ENCODE data around the gene NAGS. TPM values are rescaled to one million over a fixed set of nuclear protein-coding genes. Genes with fewer than 3 reads are reported as not detected.

The NAGS gene
- total and polyA plus RNA-seq, 10 of the 15 experiments (the other 5 are each of a cell fraction or from before 2014, with no cell fraction given) = 0.11 to 1.6 (median 0.64) TPM; not detected in 1

GRCh38 chr17:43970366-43970765, 34.1 kb upstream of the NAGS start:
- Histone ChIP-seq H4K20me1 (ENCODE audit: control insufficient read depth, insufficient read depth) (no peaks in the 10 kb centered on the region), H2AFZ (ENCODE audit: control insufficient read depth, low read depth, low read length) (no peak overlapping the region), H3K27me3 (replicated peaks in 1 of 2; ENCODE audit: control insufficient read depth in 2 of 2, insufficient read depth in 2 of 2, low read length in 1 of 2) (no peaks in the 10 kb centered on the region; a peak in 2 of 4 replicates), H3K4me2 (ENCODE audit: control insufficient read depth, insufficient read depth) (no peak overlapping the region), H3K9me3 (replicated peaks; ENCODE audit: control insufficient read depth, insufficient read depth, low read length) (no peaks in the 10 kb centered on the region), H3K9ac (ENCODE audit: control insufficient read depth, insufficient read depth, low read length) (no peak overlapping the region), H3K27ac (ENCODE audit: control insufficient read depth, insufficient read depth) (no peak overlapping the region), H3K36me3 (ENCODE audit: control insufficient read depth in 2 of 2, insufficient read depth in 2 of 2, low read length in 1 of 2) (no peaks in the 10 kb centered on the region), H3K4me1 (ENCODE audit: control insufficient read depth, insufficient read depth, low read length) (no peaks in the 10 kb centered on the region), H3K4me3 (no peak overlapping the region), H3K79me2 (ENCODE audit: control insufficient read depth, insufficient read depth, low read length) (no peaks in the 10 kb centered on the region)
- in situ Hi-C loops (cut with MboI) = no loop called here
- CTCF ChIA-PET = interaction anchor here (0.6 to 2.1 kb wide), 4 partner anchors 24 to 353 kb away, joined by 3 to 7 read pairs (median 4); no protein-coding TSS in a partner anchor
- POLR2A ChIA-PET = no interaction called here
- DNase-seq (ENCODE audit: low read depth, low spot score) (no peak), ATAC-seq (no peak), FAIRE-seq (no peak)
- SMC1A ChIA-PET (ENCODE audit: uncharacterized antibody, unreplicated experiment) = no interaction called here
- TF ChIP-seq CREM (IDR thresholded peaks at IDR 0.05; ENCODE audit: low read depth) = no peak
- no peak for TF ChIP-seq ZNF592 (IDR thresholded peaks at IDR 0.05)
- no peak for TF ChIP-seq POLR2AphosphoS5 (IDR thresholded peaks at IDR 0.05; ENCODE audit: low read length)
- no peak for TF ChIP-seq ZNF384 (IDR thresholded peaks at IDR 0.05; ENCODE audit: borderline replicate concordance, low read depth, low read length)
- no peak for TF ChIP-seq ZBTB4 (CRISPR knock-in tag; IDR thresholded peaks at IDR 0.05)
- TF ChIP-seq NR2F1 (conservative IDR thresholded peaks at IDR 0.05) = no peak
- no peak for TF ChIP-seq KDM1A (IDR thresholded peaks at IDR 0.05; ENCODE audit: borderline replicate concordance)
- no peak for TF ChIP-seq EZH2 (IDR thresholded peaks at IDR 0.05; ENCODE audit: borderline replicate concordance, control insufficient read depth, low read depth, low read length)
- TF ChIP-seq BACH1 (IDR thresholded peaks at IDR 0.05; ENCODE audit: borderline replicate concordance) = no peak
- TF ChIP-seq NR2C1 (IDR thresholded peaks at IDR 0.05) = no peak
- TF ChIP-seq JUND (IDR thresholded peaks at IDR 0.05; ENCODE audit: low read depth, low read length) = no peak
- TF ChIP-seq NR2C2 (IDR thresholded peaks at IDR 0.05; ENCODE audit: borderline replicate concordance, control insufficient read depth, insufficient read length, low read depth) = no peak
- no peak for TF ChIP-seq ETV6 (conservative IDR thresholded peaks at IDR 0.05 in 1 of 2, IDR thresholded peaks at IDR 0.05 in 1 of 2; ENCODE audit: borderline replicate concordance in 1 of 2, low read depth in 1 of 2)
- RAD21 ChIA-PET (ENCODE audit: unreplicated experiment) = no interaction called here
- intact Hi-C loops (cut with micrococcal nuclease; ENCODE audit: unreplicated experiment) = no loop called here
- no TSS peak for BruUV-seq (replicated peaks)
- 17% methylated on average over 4 of the region's 4 CpGs for WGBS (ENCODE audit: insufficient coverage, insufficient replicate concordance, low lambda C conversion rate, missing lambda C conversion rate)

Data from GM12878 (cell line).